Measurements from ENCODE around the gene PPP2R2D.

Gene PPP2R2D

DNA sequence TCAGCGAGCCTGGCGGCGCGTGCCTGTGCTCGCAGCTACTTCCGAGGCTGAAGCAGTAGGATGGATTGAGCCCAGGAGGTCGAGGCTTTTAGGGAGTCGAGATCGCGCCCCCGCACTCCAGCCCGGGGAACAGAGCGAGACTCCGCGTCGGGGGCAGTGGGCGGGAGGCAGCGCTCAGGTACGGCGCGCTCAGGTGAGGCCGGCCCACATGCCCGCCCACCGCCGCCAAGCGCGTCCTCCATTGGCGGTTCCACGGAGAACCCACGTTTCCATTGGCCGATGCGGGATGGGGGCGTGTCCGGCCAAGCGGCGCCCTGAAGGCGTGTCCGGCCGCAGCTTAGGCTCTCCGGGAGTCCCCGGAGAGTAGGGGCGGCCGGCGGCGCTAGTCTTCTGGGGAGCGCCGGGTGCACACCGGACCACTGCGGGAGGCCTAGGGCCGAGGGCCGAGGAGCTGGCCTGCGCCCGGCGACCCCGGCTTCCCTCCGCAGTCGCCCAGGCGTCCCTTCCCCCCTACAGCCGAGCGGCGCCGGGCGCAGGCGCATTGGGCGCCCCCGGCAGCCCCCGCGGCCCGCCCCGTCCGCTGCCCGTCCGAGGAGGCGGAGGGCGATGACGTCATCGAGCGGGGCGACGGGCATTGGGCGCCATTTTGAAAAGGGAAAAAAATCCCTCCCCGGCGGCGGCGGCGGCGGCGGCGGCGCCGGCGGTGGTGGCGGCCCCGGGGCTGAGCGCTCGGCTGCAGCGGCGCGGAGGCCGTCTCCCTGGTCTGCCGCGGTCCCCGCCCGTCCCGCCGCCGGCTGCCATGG lies at the start of gene PPP2R2D:
PPP2R2D (plus strand) TSS at position 659 of the 803 bp plus-strand sequence; CDS start at position 800, 141 bp downstream.
- DNase-seq (ENCODE audit: low read depth in 2 of 2) = peak; percentile 91

DNA sequence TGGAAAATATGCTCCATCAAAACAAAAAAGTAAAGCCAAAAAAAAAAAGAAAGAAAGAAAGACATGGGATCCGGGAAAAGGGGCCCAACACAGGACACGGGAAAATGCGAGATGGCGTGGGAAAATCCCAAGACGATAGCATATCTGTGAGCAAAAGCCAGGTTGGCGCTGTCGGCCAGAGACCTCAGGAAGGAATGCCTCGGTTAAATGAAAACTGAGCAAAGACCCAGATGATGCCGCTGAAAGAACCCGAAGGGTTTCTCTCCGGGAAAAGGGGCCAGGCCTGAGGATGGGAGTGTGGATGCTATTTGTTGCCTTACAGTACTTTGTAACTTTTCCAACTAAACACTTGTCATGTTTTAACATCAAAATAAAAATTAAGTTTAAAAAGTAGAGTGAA lies 49.5 kb upstream of the PPP2R2D start:
- no peak for DNase-seq (ENCODE audit: low read depth in 2 of 2)

DNA sequence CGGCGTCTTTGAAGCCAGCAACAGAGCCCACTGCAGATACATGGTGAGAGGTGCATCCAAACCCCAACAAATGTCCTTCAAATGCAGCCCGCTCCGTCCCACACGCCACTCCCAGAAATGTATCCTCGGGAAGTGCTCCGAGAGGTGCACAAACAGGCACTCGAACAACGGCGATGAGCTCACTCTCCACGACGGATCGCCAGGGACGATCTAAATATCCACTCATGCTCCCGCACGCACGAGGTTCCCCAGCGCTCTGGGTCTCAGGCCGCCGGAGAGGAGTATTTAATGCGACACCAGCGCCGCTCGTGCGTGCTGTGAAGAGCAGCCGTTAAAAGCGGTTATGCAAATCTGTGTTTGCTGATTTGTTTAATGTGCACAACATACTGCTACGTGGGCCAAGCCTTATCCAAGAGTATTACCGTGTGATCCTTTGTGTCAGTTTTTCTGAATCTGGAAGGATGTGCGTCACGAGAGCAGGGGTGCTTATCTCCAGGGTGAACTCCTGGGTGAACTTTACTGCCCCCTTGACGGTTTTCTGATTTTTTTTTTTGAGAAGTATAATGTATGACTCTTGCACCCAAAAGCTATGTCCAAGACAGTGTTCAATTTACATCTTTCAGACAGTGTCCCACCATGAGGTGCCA lies 48.5 kb upstream of the PPP2R2D start:
- DNase-seq (ENCODE audit: low read depth in 2 of 2) = no peak

DNA sequence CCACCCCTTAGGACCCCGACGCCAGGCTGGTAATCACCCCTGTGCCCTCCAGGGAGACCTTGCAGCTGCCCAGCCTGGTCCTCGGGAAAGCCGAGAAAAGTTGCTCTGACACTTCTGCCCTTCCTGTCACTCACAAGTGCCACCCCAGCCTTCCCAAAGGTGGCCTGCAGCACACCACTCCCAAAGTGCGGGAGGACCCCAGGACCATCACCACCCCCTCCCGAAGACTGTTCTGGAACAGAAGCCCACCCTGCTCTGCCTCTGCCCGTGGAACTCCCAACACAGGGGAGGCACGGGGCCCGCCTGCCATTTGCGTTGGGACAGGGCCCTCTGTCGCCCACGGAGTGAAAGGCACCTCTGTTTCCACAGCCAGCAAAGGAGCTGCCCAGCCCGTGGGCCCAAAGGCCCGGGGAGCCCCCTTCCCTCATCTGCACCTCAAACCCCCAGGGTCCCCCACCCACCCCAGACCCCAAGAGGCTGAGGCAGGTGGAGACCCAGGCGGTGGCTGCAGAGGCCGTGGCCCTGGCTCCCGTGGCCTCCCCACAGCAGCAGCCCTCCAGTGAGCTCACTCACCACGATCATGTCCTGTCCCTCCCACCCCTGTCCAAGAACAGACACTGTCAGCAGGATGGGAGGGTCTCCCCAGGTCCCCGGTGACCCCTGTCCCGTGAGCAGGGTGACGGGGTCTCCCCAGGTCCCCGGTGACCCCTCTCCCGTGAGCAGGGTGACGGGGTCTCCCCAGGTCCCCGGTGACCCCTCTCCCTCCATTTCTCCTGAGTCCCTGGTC lies 47.8 kb upstream of the PPP2R2D start:
- no peak for DNase-seq (ENCODE audit: low read depth in 2 of 2)

DNA sequence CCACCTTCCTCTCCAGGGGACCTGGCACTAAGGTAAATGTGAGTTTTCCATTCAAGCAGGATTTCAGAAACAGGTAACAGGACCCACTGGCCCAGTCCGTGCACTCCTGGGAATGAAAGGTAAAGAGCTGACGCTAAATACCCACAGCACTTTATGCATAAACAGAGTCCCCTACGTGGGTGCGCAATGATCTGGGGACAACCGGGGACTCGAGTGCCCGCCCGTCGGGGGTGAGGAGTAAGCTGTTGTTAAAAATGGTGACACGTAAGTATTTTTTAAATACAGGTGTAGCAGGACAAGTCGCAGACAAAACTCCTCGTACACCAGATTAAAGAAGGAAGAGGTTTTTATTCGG lies 47.2 kb upstream of the PPP2R2D start:
- DNase-seq (ENCODE audit: low read depth in 2 of 2) = no peak

DNA sequence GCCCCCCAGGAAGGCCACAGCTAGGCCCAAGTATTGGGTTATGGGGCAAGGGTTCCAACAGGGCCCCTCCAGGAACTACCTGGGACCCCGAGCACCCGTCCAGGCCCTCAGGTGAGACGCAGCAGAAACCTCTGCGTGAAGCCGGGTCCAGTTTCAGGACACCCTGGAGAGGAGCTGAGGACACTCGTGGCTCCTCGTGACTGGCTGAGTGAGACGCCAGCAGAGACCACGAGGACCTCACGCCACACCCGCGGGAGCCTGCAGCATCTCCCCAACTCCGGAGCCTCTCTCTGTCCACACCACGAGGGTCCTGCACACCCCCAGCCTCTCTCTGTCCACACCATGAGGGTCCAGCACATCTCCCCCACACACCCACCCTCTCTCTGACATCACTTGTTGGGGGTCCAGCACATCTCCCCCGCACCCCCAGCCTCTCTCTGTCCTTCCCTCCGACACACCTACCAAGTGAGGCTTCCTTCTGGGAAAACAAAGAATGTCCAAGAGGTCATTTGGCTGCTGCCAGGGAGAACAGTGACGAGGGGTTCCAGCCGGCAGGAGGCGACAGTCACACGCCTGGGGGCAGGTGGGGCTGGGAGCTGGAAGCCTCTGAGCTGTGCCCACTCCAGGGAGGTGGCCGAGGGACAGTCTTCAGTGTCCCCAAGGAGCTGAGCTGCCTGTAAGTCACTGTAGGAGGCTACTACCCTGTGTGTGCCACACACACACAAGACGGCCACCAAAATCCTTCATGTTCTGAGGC lies 46.1 kb upstream of the PPP2R2D start:
- no peak for DNase-seq (ENCODE audit: low read depth in 2 of 2)

DNA sequence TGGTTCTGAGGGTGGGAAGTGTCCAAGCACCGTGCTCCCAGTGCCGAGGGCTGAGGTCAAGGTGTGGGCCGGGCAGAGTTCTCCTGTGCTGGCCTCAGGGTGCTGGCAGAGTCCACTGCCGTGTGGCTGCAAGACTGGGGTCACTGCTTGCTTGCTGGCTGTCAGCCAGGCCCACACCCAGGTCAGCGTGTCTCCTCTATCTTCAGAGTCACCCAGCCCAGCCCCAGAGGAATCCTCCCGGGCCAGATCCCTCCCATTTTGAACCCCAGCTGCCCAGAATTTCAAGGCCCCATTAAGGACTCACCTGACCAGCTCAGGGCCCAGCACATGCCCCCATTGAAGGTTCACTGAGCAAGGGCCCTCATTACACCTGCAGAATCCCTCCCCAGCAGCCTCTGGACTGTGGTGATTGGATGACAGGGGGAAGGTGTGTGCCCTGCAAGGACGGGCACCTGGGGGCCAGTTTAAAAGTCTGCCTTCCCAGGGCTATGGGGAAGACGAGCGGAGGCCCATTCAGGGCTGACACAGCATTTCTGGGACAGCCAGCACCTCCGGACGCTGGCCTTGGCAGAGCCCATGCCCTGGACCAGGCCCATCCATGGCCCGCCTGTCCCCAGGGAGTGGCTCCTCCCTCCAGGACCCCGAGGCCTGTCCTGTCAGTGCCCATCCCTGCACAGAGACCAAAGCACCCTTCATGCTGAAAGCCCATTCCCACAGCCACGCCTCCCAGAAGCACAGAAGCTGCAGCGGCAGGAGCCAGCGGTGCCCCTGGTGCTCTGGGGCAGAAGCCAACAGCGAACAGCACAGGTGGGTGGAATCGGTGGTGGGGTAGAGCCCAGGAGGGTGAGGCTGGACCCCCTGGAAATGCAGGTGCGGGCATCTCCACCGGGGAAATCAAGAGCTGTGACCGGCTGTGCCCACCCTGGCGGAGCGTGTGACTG lies 45.1 kb upstream of the PPP2R2D start:
- DNase-seq (ENCODE audit: low read depth in 2 of 2) = no peak

DNA sequence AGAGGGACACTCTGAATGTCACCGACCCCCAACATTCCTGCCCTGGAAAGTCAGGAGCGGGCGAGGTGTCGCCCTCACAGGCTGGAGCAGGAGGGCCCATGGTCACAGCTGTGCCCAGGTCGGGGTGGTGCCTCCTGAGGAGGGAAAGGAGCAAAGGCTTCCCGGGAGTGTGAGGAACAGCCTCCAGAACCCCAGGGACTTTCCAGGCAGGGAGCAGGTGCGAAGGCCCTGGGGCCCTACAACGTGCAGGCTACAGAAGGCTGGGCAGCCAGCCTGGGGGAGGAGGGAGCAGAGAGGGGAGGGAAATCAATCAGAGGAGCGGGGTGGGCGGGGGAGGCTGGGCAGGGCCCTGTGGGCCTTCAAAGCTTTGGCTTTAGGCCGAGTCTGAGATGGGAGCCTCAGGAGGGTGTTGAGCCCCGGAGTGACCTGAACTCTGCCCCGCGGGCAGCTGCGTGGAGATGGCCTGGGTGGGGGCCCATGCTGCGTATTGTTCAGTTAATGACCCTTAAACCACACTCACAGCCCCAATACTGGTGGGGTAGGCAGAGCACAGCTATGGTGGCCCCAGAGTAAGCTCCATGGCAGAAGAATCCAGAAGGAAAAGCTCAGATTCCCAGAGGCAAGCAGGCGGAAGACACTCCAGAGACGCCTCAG lies 44.2 kb upstream of the PPP2R2D start:
- DNase-seq (ENCODE audit: low read depth in 2 of 2) = no peak

DNA sequence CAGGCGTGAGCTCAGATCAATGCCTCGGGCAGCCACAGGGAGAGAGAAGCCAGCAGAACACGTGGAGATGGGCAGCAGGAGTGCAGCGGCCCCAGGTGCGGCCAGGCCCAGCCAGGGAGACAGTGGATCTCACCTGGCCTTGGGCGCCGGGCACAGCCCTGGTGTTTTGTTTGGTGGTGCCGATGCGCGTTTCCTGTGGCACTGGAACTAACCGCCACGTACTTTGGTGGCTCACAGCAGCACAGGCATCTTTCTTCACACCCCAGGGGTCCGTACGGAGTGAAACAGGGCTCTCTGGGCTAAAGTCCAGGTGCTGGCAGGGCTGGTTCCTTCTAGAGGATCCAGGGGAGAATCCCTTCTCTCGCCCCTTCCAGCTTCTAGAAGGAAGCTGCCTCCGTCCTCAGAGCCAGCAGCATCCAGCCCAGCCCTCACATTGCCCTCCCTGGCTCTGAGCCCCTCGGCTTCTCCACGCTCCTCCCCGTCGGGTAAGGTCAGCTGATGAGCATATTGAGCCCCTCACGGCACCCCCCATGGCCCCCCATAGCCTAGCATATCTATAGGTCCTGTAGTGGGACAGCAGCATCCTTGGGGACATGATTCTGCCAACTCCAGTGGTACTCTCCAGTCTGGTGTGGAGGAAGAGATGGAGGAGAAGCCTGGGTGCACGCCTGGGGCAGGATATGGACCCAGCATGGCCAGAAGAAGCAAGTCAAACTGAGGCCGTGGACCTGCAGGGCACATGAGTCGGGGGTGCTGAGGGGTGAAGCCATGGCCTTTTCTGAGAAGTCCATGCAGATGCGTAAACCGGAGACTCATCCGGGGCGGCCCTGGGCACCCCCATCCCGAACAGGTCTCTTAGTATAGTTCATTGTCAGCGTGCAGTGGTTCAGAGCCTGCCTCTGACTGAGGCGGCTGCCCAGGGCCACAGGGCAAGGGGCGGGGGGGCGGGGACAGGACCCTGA lies 43.4 kb upstream of the PPP2R2D start:
- no peak for DNase-seq (ENCODE audit: low read depth in 2 of 2)

DNA sequence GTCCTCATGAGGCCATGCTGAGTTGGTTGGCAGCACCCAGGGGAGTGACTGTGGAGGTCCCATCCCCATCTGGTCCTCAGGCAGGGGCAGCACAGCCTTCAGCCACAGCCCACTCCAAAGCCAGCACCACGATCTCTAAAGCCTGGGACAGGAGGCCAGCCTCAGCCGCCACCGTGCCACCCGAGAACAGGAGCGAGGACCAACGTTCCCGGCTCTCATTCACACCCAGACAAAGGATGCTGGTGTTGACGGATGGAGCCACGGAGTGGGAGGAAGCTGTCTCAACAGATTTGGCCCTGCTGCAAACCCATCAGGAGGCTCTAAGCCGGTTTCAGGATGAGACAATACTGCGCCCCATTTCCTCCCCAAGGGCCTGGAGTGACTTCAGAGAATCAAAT lies 42.7 kb upstream of the PPP2R2D start:
- DNase-seq (ENCODE audit: low read depth in 2 of 2) = no peak

DNA sequence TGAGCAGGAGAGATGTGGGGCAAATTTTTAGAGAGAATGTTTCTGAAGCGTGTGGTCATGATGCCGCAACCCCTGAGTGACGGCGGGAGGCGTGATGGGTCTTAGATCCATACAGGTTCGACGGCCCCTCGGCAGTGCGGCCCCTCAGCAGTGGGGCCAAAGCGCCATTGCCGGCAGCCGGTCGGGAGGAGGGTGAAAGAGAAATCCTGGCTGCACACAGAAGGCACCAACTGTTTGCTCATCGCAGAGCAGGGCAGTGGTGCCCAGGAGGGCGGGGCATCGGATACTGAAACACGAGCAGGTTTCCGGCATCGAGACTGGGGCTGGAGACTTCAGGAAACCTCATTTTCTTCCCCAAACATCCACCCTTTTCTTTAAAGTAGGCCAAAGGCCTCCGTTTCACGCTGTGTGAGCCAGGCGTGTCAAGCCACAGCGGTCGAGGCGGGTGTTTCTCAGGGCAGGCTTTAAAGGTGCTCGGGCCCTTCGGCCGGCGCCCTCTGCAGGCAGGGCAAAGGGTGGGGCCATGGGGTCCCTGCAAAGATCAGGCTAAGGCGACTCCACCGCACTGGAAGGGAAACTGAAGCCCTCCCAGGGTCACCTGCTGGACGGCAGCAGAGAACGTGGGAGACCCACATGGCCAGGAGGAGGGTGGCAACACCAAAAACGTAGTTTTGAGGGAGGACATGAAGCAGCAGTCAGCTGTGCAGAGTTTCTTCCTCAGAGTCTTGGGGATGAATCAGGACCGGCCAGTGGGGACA lies 42.0 kb upstream of the PPP2R2D start:
- DNase-seq (ENCODE audit: low read depth in 2 of 2) = no peak

DNA sequence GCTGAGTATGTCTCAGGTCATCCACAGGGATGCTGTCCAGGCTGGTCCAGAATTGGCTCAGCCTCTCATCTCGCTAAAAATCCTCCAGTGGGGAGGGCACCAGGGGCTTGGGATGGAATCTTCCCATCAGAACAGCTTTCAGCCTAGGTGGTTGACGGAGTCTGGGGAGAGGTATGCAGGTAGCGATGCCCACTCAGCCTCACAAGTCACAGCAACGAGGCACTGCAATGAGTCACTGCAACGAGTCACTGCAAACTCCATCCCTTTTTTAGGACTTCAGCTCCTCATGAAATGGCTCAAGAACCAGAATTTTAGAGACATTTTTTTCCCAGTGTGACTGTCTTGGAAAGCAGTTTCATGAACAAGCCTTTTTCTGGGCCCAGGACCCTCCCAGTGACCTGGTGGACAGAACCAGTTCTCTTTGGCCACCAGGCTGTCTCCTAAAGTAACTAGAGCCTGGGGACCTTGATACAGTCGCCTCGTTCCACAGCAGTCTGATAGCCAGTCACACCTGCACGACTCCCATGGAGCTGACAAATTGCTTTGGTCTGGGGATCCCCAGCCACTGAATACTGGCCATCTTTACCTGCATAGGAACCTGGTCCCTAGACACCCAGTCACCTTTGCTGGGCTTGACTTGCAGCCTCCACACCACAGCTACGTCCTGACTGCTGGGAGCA lies 41.3 kb upstream of the PPP2R2D start:
- DNase-seq (ENCODE audit: low read depth in 2 of 2) = no peak

DNA sequence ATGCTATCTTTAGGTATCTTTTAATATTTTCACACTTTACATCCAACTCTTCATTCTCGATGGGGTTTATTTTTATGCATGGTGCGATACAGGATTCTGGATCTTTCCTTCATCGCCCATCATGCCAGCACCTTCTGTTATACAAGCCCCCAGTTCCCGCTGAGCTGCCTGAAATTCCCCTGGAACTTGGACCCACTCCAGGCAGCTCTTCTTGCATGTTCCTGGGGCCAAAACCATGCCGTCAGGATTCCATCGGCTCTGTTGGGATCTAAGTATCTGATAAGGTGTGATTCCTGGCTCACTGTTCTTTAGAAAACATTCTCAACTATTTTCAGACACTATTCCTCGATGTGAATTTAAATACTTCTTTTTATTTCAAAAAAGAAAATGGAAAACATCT lies 40.5 kb upstream of the PPP2R2D start:
- DNase-seq (ENCODE audit: low read depth in 2 of 2) = no peak

DNA sequence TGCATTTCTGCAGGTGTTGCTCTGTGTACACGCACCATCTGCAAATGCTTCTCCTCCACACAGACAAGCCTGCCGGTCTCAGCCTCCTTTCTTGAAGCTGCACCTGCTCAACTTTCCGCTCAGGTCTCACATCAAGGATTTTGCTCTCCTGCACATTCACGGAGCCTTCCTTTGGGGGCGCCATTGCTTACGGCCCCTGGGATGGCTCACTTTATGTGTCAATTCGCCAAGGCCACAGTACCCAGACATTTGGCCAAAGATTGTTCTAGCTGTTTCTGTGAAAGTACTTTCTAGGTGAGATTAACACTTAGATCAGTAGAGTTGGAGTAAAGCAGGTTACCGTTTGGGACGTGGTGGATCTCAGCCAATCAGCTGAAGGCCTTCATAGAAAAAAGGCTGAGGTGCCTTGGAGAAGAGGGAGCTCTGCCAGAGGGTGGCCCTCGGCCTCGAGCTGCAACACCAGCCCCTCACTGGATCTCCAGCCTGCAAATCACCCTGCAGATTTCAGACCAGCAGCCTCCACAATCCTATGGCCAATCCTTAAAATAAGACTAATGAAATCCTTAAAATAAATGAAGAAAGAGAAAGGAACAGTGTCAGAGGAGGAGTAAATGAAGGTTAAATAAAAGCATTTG lies 39.9 kb upstream of the PPP2R2D start:
- DNase-seq (ENCODE audit: low read depth in 2 of 2) = no peak

DNA sequence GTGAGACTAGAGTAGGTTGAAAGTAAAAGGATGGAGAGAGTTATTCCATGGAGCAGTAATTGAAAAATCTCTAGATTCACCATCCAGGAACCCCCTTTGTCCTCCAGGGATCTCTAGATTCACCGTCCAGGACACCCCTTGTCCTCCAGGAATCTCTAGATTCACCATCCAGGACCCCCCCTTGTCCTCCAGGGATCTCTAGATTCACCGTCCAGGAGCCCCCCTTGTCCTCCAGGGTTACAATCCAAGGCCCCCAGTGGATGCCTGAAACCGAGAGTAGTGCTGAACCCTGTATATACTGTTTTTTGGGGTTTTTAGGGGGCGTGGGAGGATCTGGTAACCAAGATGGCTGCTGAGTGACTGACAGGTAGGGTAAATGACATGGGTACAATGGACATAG lies 38.3 kb upstream of the PPP2R2D start:
- no peak for DNase-seq (ENCODE audit: low read depth in 2 of 2)

DNA sequence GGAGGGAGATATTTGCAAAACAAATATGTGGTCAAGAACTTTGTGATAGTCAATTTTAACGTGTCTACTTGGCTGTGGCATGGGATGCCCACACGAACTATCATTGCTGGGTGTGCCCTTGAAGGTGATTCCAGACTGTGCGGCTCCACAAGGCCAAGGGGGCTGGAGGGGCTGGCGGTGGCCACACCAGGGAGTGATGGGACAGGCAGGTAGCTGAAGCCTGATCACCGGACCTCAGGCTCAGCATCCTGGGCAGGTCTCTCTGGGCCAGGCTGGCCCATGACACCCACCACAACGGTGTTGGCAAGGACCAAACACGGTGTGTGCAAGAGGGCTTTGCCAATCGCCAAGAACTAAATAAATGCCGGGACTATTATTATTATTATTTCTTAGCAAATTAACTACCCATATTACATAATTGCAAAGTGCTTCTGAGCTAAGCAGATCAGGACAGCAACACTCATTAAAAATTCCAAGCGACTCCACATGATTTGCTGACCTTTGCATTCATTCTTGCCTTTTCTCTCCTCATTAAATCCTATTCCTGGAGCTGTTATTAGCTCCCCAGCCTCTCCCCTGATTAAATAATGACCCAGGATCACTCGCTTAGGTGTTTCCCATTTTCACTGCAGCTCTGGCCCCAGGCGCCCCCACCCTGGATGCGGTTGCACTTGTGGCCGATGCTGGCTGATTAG lies 35.4 kb upstream of the PPP2R2D start:
- DNase-seq (ENCODE audit: low read depth in 2 of 2) = no peak

DNA sequence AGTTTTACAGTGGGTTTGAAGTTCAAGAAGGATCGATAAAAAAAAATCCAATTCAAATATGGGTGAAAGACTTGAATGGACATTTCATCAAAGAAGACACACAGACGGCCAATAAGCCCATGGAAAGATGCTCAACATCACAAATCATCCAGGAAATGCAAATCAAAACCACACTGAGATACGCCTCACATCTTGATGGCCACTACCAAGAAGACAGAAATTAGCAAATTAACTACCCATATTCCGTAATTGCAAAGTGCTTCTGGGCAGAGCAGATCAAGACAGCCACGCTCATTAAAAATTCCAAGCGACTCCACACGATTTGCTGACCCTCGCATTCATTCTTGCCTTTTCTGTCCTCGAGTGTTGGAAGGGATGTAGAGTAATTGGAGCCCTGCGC lies 34.1 kb upstream of the PPP2R2D start:
- no peak for DNase-seq (ENCODE audit: low read depth in 2 of 2)
